ENCODE results near the gene DNAH1. TPM values are rescaled to one million over a fixed set of nuclear protein-coding genes. Genes with fewer than 3 reads are reported as not detected.

DNAH1 gene
- total RNA-seq, 1 experiment from 2014 or later = 5.5 TPM

DNA sequence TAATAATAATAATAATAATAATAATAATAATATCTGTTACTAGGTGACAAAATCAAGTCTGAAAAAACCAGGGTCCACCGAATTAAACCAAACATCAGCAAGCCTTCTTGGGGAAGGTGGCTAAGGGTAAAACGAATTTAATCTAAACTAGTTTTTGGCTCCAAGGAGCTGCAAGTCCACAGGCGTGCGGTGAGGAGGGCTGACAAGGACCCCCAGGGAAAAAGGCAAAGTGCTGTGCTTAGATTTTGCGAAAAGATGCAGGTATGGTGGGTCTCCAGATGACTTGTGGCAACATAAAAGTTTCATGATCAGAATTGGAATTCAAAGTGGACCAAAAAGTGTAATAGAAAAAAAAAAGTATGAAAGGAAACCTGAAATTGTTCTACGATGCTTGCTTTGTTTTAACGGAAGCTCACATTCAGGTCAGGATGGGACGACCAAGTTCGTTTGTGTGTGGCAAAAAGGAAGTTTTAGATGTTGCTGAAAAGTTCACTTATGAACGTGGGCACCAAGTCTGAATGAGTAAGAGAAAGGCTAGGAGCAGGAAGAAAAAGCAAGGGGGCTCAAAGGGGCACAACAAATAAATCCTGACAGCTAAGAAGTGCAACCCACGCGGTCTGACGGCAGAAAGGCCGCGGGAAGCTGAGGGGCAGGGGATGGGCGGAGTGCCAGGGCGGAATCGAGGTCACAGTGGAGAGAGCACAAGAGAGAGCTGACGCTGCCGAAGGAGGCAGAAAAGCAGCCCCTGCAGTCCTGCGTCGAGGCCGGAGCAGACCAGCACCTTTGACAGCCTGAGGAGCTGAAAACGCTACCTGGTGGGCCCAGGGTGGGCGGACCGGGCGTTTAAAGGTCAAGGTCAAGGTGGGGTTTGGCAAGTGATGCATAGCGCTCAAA lies 38.8 kb upstream of the DNAH1 start:
- BruUV-seq (replicated peaks) = TSS peak; percentile 42
- Histone ChIP-seq H3K36me3 (ENCODE audit: control insufficient read depth in 1 of 2, insufficient read depth in 2 of 2, low read length in 2 of 2) (peaks cover 2 to 18% of the 10 kb centered on the region in 2 experiments; a peak in 2 of 4 replicates), H3K27ac (ENCODE audit: low read depth, low read length) (peak overlapping the region; percentile 93), H3K9me2 (ENCODE audit: insufficient read depth) (no peaks in the 10 kb centered on the region), H3K4me2 (ENCODE audit: low read length) (peak overlapping the region; percentile 80), H3K79me2 (ENCODE audit: insufficient read depth, low read length) (peaks cover 59% of the 10 kb centered on the region), H3K4me3 (replicated peaks in 1 of 2; ENCODE audit: low read depth in 1 of 2, low read length in 2 of 2) (peak overlapping the region; percentile 94 to 99), H3K9ac (ENCODE audit: low read length) (peak overlapping the region; percentile 98), H3K4me1 (ENCODE audit: control insufficient read depth in 1 of 2, insufficient read depth in 2 of 2, low read length in 2 of 2) (peaks cover 15 to 40% of the 10 kb centered on the region in 2 experiments; a peak in 3 of 4 replicates), H3K9me3 (ENCODE audit: control insufficient read depth in 1 of 2, insufficient read depth in 1 of 2, low read depth in 1 of 2, low read length in 2 of 2) (no peaks in the 10 kb centered on the region), H2AFZ (ENCODE audit: low read depth, low read length, poor library complexity, severe bottlenecking) (no peak overlapping the region), H3K27me3 (ENCODE audit: insufficient read depth, low read length) (no peaks in the 10 kb centered on the region), H4K20me1 (ENCODE audit: insufficient read depth) (peaks cover 17% of the 10 kb centered on the region; the same call in 1 of the 2 replicates)
- ChIA-PET RAD21 (ENCODE audit: low non-redundant PET in 1 of 2, low total read pairs in 2 of 2, uncharacterized antibody in 2 of 2, unreplicated experiment in 2 of 2) (interaction anchor here in 1 of 2 experiments (0.6 to 0.7 kb wide), 2 partner anchors 14 to 281 kb away, joined by 3 read pairs; no protein-coding TSS in a partner anchor), CTCF (interaction anchor here (1.0 to 1.6 kb wide), 3 partner anchors 12 to 135 kb away, joined by 3 to 4 read pairs (median 4); no protein-coding TSS in a partner anchor), POLR2A (interaction anchor here (0.5 to 3.0 kb wide), 5 partner anchors 10 to 82 kb away, joined by 3 to 18 read pairs (median 3); partner anchors contain the start of gene GLYCTK)
- intact Hi-C loops (cut with micrococcal nuclease) = loop anchor here (2.0 kb wide), 1 partner anchor 39 kb away; the partner anchor contains the start of gene TWF2
- no peak for TF ChIP-seq EZH2phosphoT487 (IDR thresholded peaks at IDR 0.05; ENCODE audit: borderline replicate concordance)
- TF ChIP-seq POLR2A (IDR thresholded peaks at IDR 0.05; ENCODE audit: borderline replicate concordance, extremely low read depth, insufficient read depth, insufficient read length) = peak; percentile 5
- TF ChIP-seq, protein P1, sequence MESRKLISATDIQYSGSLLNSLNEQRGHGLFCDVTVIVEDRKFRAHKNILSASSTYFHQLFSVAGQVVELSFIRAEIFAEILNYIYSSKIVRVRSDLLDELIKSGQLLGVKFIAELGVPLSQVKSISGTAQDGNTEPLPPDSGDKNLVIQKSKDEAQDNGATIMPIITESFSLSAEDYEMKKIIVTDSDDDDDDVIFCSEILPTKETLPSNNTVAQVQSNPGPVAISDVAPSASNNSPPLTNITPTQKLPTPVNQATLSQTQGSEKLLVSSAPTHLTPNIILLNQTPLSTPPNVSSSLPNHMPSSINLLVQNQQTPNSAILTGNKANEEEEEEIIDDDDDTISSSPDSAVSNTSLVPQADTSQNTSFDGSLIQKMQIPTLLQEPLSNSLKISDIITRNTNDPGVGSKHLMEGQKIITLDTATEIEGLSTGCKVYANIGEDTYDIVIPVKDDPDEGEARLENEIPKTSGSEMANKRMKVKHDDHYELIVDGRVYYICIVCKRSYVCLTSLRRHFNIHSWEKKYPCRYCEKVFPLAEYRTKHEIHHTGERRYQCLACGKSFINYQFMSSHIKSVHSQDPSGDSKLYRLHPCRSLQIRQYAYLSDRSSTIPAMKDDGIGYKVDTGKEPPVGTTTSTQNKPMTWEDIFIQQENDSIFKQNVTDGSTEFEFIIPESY (IDR thresholded peaks at IDR 0.05; ENCODE audit: extremely low read depth, insufficient replicate concordance, low read length) = no peak
- TF ChIP-seq, protein P2, sequence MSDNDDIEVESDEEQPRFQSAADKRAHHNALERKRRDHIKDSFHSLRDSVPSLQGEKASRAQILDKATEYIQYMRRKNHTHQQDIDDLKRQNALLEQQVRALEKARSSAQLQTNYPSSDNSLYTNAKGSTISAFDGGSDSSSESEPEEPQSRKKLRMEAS (IDR thresholded peaks at IDR 0.05) = no peak
- ATAC-seq = no peak
- no peak for DNase-seq (ENCODE audit: low read depth, low spot score)
